Neural progenitor cell (in vitro differentiated cells): ENCODE data around the gene SFXN5. TPM values are rescaled to one million over a fixed set of nuclear protein-coding genes. Genes with fewer than 3 reads are reported as not detected.

Experiments
- DNase-seq: peaks from one replicate; pipeline ENCODE4 v3.0.0-alpha.2; 2016; ENCODE audit warnings: low spot score
- H2AFZ ChIP-seq: fragments of 200-600 bp; sonication (generic); replicated peaks from 2 replicates; pipeline ENCODE4 v1.6.1; 2016; ENCODE audit warnings: antibody characterized with exemption
- H3F3A ChIP-seq: fragments of 200-600 bp; sonication (generic); 2 replicates; pipeline ENCODE4 v1.6.1; 2016; ENCODE audit warnings: antibody characterized with exemption, low read depth
- H3K27ac ChIP-seq: fragments of 200-600 bp; sonication (generic); 2 replicates; pipeline ENCODE4 v1.5.1; 2016; ENCODE audit warnings: mild to moderate bottlenecking
- H3K27me3 ChIP-seq: fragments of 200-600 bp; sonication (generic); 2 replicates; pipeline ENCODE4 v1.6.1; 2016; ENCODE audit warnings: mild to moderate bottlenecking, moderate library complexity
- H3K36me3 ChIP-seq: fragments of 200-600 bp; sonication (generic); 2 replicates; pipeline ENCODE4 v1.5.1; 2016
- H3K4me1 ChIP-seq: fragments of 200-600 bp; sonication (generic); 2 replicates; pipeline ENCODE4 v1.6.1; 2016; ENCODE audit warnings: mixed run types
- H3K4me2 ChIP-seq: fragments of 200-600 bp; sonication (generic); 2 replicates; pipeline ENCODE4 v1.6.1; 2016
- H3K4me3 ChIP-seq: fragments of 200-600 bp; sonication (generic); 2 replicates; pipeline ENCODE4 v1.5.1; 2016
- H3K79me2 ChIP-seq: fragments of 200-600 bp; sonication (generic); 2 replicates; pipeline ENCODE4 v1.6.1; 2016; ENCODE audit warnings: low read depth
- H3K9ac ChIP-seq: fragments of 200-600 bp; sonication (generic); 2 replicates; pipeline ENCODE4 v1.6.1; 2016
- H3K9me3 ChIP-seq: fragments of 200-600 bp; sonication (generic); 2 replicates; pipeline ENCODE4 v1.5.1; 2016; ENCODE audit warnings: low read depth
- H4K20me1 ChIP-seq: fragments of 200-600 bp; sonication (generic); 2 replicates; pipeline ENCODE4 v1.6.1; 2016; ENCODE audit warnings: low read depth
- H3K27ac Mint-ChIP-seq: 3 replicates; pipeline ENCODE4 v1.8.0; 2021; ENCODE audit warnings: mixed read lengths
- H3K27me3 Mint-ChIP-seq: 2 replicates; pipeline ENCODE4 v1.8.0; 2022; ENCODE audit warnings: low read depth, mild to moderate bottlenecking, inconsistent platforms, moderate library complexity, mixed read lengths; ENCODE audit not compliant: insufficient read depth
- H3K36me3 Mint-ChIP-seq: 3 replicates; pipeline ENCODE4 v1.8.0; 2021; ENCODE audit warnings: mixed read lengths
- H3K4me1 Mint-ChIP-seq: 3 replicates; pipeline ENCODE4 v1.8.0; 2021; ENCODE audit warnings: mixed read lengths
- H3K4me3 Mint-ChIP-seq: 3 replicates; pipeline ENCODE4 v1.8.0; 2021; ENCODE audit warnings: mild to moderate bottlenecking, moderate library complexity, mixed read lengths
- H3K9me3 Mint-ChIP-seq: 3 replicates; pipeline ENCODE4 v1.8.0; 2020; ENCODE audit warnings: mixed read lengths
- CTCF ChIP-seq: fragments of 200-600 bp; sonication (generic); IDR thresholded peaks from 2 replicates; pipeline ENCODE4 v1.5.1; 2017; ENCODE audit warnings: antibody characterized with exemption, mild to moderate bottlenecking
- EZH2 ChIP-seq: fragments of 200-600 bp; sonication (generic); IDR thresholded peaks from 2 replicates; pipeline ENCODE4 v1.6.1; 2017; ENCODE audit warnings: antibody characterized with exemption, mild to moderate bottlenecking, moderate library complexity
- EZH2phosphoT487 ChIP-seq: fragments of 200-600 bp; sonication (generic); IDR thresholded peaks from 2 replicates; pipeline ENCODE4 v1.6.1; 2017; ENCODE audit warnings: antibody characterized with exemption
- total RNA-seq: library from RNA; depleted of rRNA; stranded (reverse); fragments of >200 nt; gene quantifications from 2 replicates; pipeline ENCODE4 v1.2.3, GENCODE V29; 2015; ENCODE audit warnings: low replicate concordance

The SFXN5 gene
- total RNA-seq, 1 donor from 2014 or later: 3.4 TPM

GRCh38 chr2:72996117-72996502 lies 75.4 kb downstream of the SFXN5 start:
- H3K4me3 Mint-ChIP-seq: peak overlapping the region; percentile 21
- H3K36me3 Mint-ChIP-seq: no peaks in the 10 kb centered on the region
- H3K4me1 Mint-ChIP-seq: peaks cover 29% of the 10 kb centered on the region
- H3K4me1 ChIP-seq: peaks cover 21% of the 10 kb centered on the region
- peaks cover 8% of the 10 kb centered on the region for H3K27me3 Mint-ChIP-seq
- no peak overlapping the region for H3K27ac ChIP-seq
- peaks cover 30% of the 10 kb centered on the region for H3K27me3 ChIP-seq
- peaks cover 23% of the 10 kb centered on the region for H3F3A ChIP-seq
- no peak for DNase-seq
- H3K9ac ChIP-seq: no peak overlapping the region
- H3K9me3 ChIP-seq: no peaks in the 10 kb centered on the region
- H3K4me2 ChIP-seq: peak overlapping the region; percentile 61
- H3K27ac Mint-ChIP-seq: peak overlapping the region; percentile 69
- H3K36me3 ChIP-seq: no peaks in the 10 kb centered on the region
- peaks cover 46% of the 10 kb centered on the region for H4K20me1 ChIP-seq
- H3K9me3 Mint-ChIP-seq: no peaks in the 10 kb centered on the region
- H3K4me3 ChIP-seq: no peak overlapping the region
- no peaks in the 10 kb centered on the region for H3K79me2 ChIP-seq
- no peak overlapping the region for H2AFZ ChIP-seq
- no peak for TF ChIP-seq EZH2
- no peak for TF ChIP-seq CTCF
- TF ChIP-seq EZH2phosphoT487: no peak

GRCh38 chr2:72995430-72996116 lies 75.9 kb downstream of the SFXN5 start:
- H3K4me2 ChIP-seq: peak overlapping the region; percentile 61
- Mint-ChIP-seq H3K36me3 (no peaks in the 10 kb centered on the region), H3K27ac (peak overlapping the region; percentile 69), H3K27me3 (peaks cover 8% of the 10 kb centered on the region), H3K9me3 (no peaks in the 10 kb centered on the region), H3K4me1 (peaks cover 26% of the 10 kb centered on the region), H3K4me3 (peak overlapping the region; percentile 21)
- H3K27ac ChIP-seq: no peak overlapping the region
- no peak overlapping the region for H3K4me3 ChIP-seq
- H3K9me3 ChIP-seq: no peaks in the 10 kb centered on the region
- no peak overlapping the region for H3K9ac ChIP-seq
- TF ChIP-seq EZH2: no peak
- TF ChIP-seq CTCF: peak; percentile 21
- peak; percentile 91 for TF ChIP-seq EZH2phosphoT487
- H3K4me1 ChIP-seq: peaks cover 21% of the 10 kb centered on the region
- peaks cover 23% of the 10 kb centered on the region for H3F3A ChIP-seq
- H4K20me1 ChIP-seq: peaks cover 44% of the 10 kb centered on the region
- H3K79me2 ChIP-seq: no peaks in the 10 kb centered on the region
- peaks cover 30% of the 10 kb centered on the region for H3K27me3 ChIP-seq
- H2AFZ ChIP-seq: no peak overlapping the region
- DNase-seq: peak; percentile 90
- no peaks in the 10 kb centered on the region for H3K36me3 ChIP-seq

GRCh38 chr2:72994991-72995380 lies 76.5 kb downstream of the SFXN5 start:
- peak; percentile 38 for DNase-seq
- H3F3A ChIP-seq: peaks cover 23% of the 10 kb centered on the region
- H3K4me1 Mint-ChIP-seq: peaks cover 26% of the 10 kb centered on the region

More at GRCh38 chr2:72994991-72995380, 76.5 kb downstream of the SFXN5 start:
- no peak overlapping the region for H3K4me3 ChIP-seq
- Mint-ChIP-seq H3K36me3 (no peaks in the 10 kb centered on the region), H3K27me3 (peaks cover 8% of the 10 kb centered on the region), H3K9me3 (no peaks in the 10 kb centered on the region), H3K4me3 (no peak overlapping the region), H3K27ac (no peak overlapping the region)
- peaks cover 41% of the 10 kb centered on the region for H4K20me1 ChIP-seq
- TF ChIP-seq EZH2phosphoT487 (no peak), EZH2 (no peak), CTCF (no peak)
- H3K9me3 ChIP-seq: no peaks in the 10 kb centered on the region
- no peaks in the 10 kb centered on the region for H3K36me3 ChIP-seq
- H3K27me3 ChIP-seq: peaks cover 30% of the 10 kb centered on the region
- H3K27ac ChIP-seq: no peak overlapping the region
- peaks cover 21% of the 10 kb centered on the region for H3K4me1 ChIP-seq
- H3K4me2 ChIP-seq: peak overlapping the region; percentile 61
- no peak overlapping the region for H2AFZ ChIP-seq
- H3K9ac ChIP-seq: no peak overlapping the region
- H3K79me2 ChIP-seq: no peaks in the 10 kb centered on the region
